HepG2 (cell line): ENCODE data around the gene CMTM1. TPM values are rescaled to one million over a fixed set of nuclear protein-coding genes. Genes with fewer than 3 reads are reported as not detected.

ENCODE experiments used
- ARNT2 ChIP-seq: sonication (generic); formaldehyde crosslinking; IDR thresholded peaks from 2 replicates; pipeline ENCODE4 v1.8.0; 2022; ENCODE audit warnings: mild to moderate bottlenecking, low read depth, missing genetic modification reagents, moderate library complexity
- CEBPB ChIP-seq: IDR thresholded peaks from 2 replicates; pipeline ENCODE4 v1.6.1; 2011; ENCODE audit warnings: low read depth, low read length, improper control_type of control experiment, borderline replicate concordance
- CHD2 ChIP-seq: IDR thresholded peaks from 2 replicates; pipeline ENCODE4 v1.6.1; 2011; ENCODE audit warnings: low read depth, low read length, improper control_type of control experiment
- DNMT1 ChIP-seq: sonication (generic); formaldehyde crosslinking; IDR thresholded peaks from 2 replicates; pipeline ENCODE4 v1.5.1; 2020; ENCODE audit warnings: mild to moderate bottlenecking, missing genetic modification reagents
- EZH2 ChIP-seq: conservative IDR thresholded peaks from 2 replicates; pipeline ENCODE4 v1.6.1; 2012; ENCODE audit warnings: mild to moderate bottlenecking, low read depth, low read length, moderate library complexity
- GABPB1 ChIP-seq: IDR thresholded peaks from 2 replicates; pipeline ENCODE4 v1.6.1; 2016; ENCODE audit warnings: mild to moderate bottlenecking, missing genetic modification reagents, moderate library complexity, missing compliant biosample characterization
- HINFP ChIP-seq: sonication (generic); formaldehyde crosslinking; IDR thresholded peaks from 2 replicates; pipeline ENCODE4 v1.4.0; 2020; ENCODE audit warnings: low read depth, mild to moderate bottlenecking, missing genetic modification reagents
- KDM1A ChIP-seq: IDR thresholded peaks from 2 replicates; pipeline ENCODE4 v1.6.1; 2016; ENCODE audit warnings: missing compliant biosample characterization
- NBN ChIP-seq: fragments of 450-650 bp; conservative IDR thresholded peaks from 2 replicates; pipeline ENCODE4 v1.6.1; 2017
- SKIL ChIP-seq: sonication (generic); formaldehyde crosslinking; IDR thresholded peaks from 2 replicates; pipeline ENCODE4 v1.8.0; 2022; ENCODE audit warnings: missing genetic modification reagents, mild to moderate bottlenecking, moderate library complexity, borderline replicate concordance
- TCF7 ChIP-seq: sonication (generic); IDR thresholded peaks from 2 replicates; pipeline ENCODE4 v1.6.1; 2016; ENCODE audit warnings: antibody characterized with exemption, low read depth
- TEF ChIP-seq: sonication (generic); formaldehyde crosslinking; IDR thresholded peaks from 2 replicates; pipeline ENCODE4 v1.5.0; 2020; ENCODE audit warnings: missing genetic modification reagents
- YEATS4 ChIP-seq: sonication (generic); formaldehyde crosslinking; IDR thresholded peaks from 2 replicates; pipeline ENCODE4 v1.4.0; 2020; ENCODE audit warnings: missing genetic modification reagents, borderline replicate concordance
- ZBTB39 ChIP-seq: sonication (generic); formaldehyde crosslinking; IDR thresholded peaks from 2 replicates; pipeline ENCODE4 v1.5.0; 2020; ENCODE audit warnings: missing genetic modification reagents
- ZFP36L1 ChIP-seq: sonication (generic); formaldehyde crosslinking; IDR thresholded peaks from 2 replicates; pipeline ENCODE4 v1.8.0; 2022; ENCODE audit warnings: mild to moderate bottlenecking, missing genetic modification reagents, moderate library complexity
- ZMYM4 ChIP-seq: sonication (generic); formaldehyde crosslinking; IDR thresholded peaks from 2 replicates; pipeline ENCODE4 v1.8.1; 2023; ENCODE audit warnings: mild to moderate bottlenecking, missing genetic modification reagents
- ZNF253 ChIP-seq: sonication (generic); formaldehyde crosslinking; IDR thresholded peaks from 2 replicates; pipeline ENCODE4 v1.8.0; 2022; ENCODE audit warnings: mild to moderate bottlenecking, missing genetic modification reagents, borderline replicate concordance
- ZNF460 ChIP-seq: sonication (generic); formaldehyde crosslinking; IDR thresholded peaks from 2 replicates; pipeline ENCODE4 v1.5.1; 2020; ENCODE audit warnings: missing genetic modification reagents, mild to moderate bottlenecking, borderline replicate concordance
- ZNF615 ChIP-seq: sonication (generic); formaldehyde crosslinking; IDR thresholded peaks from 2 replicates; pipeline ENCODE4 v1.5.0; 2020; ENCODE audit warnings: mild to moderate bottlenecking, missing genetic modification reagents, borderline replicate concordance
- ZNF660 ChIP-seq: sonication (generic); formaldehyde crosslinking; IDR thresholded peaks from 2 replicates; pipeline ENCODE4 v1.5.1; 2020; ENCODE audit warnings: mild to moderate bottlenecking, low read depth, missing genetic modification reagents, borderline replicate concordance
- ZNF713 ChIP-seq: sonication (generic); formaldehyde crosslinking; IDR thresholded peaks from 2 replicates; pipeline ENCODE4 v1.4.0; 2020; ENCODE audit warnings: mild to moderate bottlenecking, missing genetic modification reagents
- ZNF781 ChIP-seq: sonication (generic); formaldehyde crosslinking; IDR thresholded peaks from 2 replicates; pipeline ENCODE4 v1.5.1; 2020; ENCODE audit warnings: borderline replicate concordance, mild to moderate bottlenecking, missing genetic modification reagents; ENCODE audit errors: not compliant biosample characterization
- ZSCAN30 ChIP-seq: sonication (generic); formaldehyde crosslinking; IDR thresholded peaks from 2 replicates; pipeline ENCODE4 v1.5.0; 2020; ENCODE audit warnings: mild to moderate bottlenecking, missing genetic modification reagents
- polyA plus RNA-seq, 8 experiments: library from polyadenylated mRNA; depleted of rRNA in 3 of 8; stranded (reverse) in 7 of 8; unstranded in 1 of 8; fragments of >200 nt; fragmentation: Illumina TruSeq in 4 of 8; extraction: Trizol in 4 of 8; gene quantifications; 2 replicates each; pipeline versions ENCODE4 v1.2.1 to v1.2.3, GENCODE V29; 2011 to 2016; ENCODE audit warnings: low read depth in 4 of 8, missing spikeins in 1 of 8, mixed read lengths in 1 of 8; ENCODE audit not compliant: insufficient read depth in 1 of 8
- total RNA-seq, 5 experiments: library from RNA; depleted of rRNA; stranded (reverse); fragments of >200 nt; fragmentation: Illumina TruSeq; extraction: Trizol; gene quantifications; 2 replicates each; pipeline ENCODE4 v1.2.3, GENCODE V29; 2016; ENCODE audit warnings: low read depth in 1 of 5

Gene CMTM1
- total and polyA plus RNA-seq, 2 of the 13 experiments (the other 11 are each of a cell fraction or from before 2014, with no cell fraction given): 1.7 to 2.9 TPM

GRCh38 chr16:66608241-66609138, 42.3 kb downstream of the CMTM1 start (continued):
- TF ChIP-seq GABPB1 (CRISPR knock-in tag): peak; percentile 62
- TF ChIP-seq ZBTB39 (CRISPR knock-in tag): no peak
- TF ChIP-seq YEATS4 (CRISPR knock-in tag): peak; percentile 54; the same call in 1 of the 2 replicates
- TF ChIP-seq CEBPB: no peak
- no peak for TF ChIP-seq NBN
- peak; percentile 21; the same call in 1 of the 2 replicates for TF ChIP-seq ZFP36L1
- TF ChIP-seq SKIL (CRISPR knock-in tag): no peak
- TF ChIP-seq CHD2: no peak
- peak; percentile 58 for TF ChIP-seq ZMYM4 (CRISPR knock-in tag)
- TF ChIP-seq TEF (CRISPR knock-in tag): no peak
- TF ChIP-seq ZNF615 (CRISPR knock-in tag): no peak
- peak; percentile 85 for TF ChIP-seq ZNF781 (CRISPR knock-in tag)
- TF ChIP-seq ZNF713: 0 out of 2 replicates have a peak, but pooled peaks have one; percentile 83
- TF ChIP-seq ZNF460 (CRISPR knock-in tag): no peak
- peak; percentile 85 for TF ChIP-seq HINFP (CRISPR knock-in tag)
- no peak for TF ChIP-seq ZSCAN30
- TF ChIP-seq TCF7: no peak
- TF ChIP-seq KDM1A: 0 out of 2 replicates have a peak, but pooled peaks have one; percentile 16
- TF ChIP-seq ZNF660 (CRISPR knock-in tag): no peak
- no peak for TF ChIP-seq ZNF253 (CRISPR knock-in tag)
- TF ChIP-seq DNMT1 (CRISPR knock-in tag): peak; percentile 70; the same call in 1 of the 2 replicates
- peak; percentile 78; the same call in 1 of the 2 replicates for TF ChIP-seq ARNT2 (CRISPR knock-in tag)
- no peak for TF ChIP-seq EZH2
